UCSD-AML1 (cell line): Measurements from ENCODE around the gene SRGAP3.

ENCODE experiments used
- DNase-seq: peaks from one replicate; lab custom pipeline; 2025; ENCODE audit not compliant: unreplicated experiment; lab: John Stamatoyannopoulos, UW

The SRGAP3 gene

DNA sequence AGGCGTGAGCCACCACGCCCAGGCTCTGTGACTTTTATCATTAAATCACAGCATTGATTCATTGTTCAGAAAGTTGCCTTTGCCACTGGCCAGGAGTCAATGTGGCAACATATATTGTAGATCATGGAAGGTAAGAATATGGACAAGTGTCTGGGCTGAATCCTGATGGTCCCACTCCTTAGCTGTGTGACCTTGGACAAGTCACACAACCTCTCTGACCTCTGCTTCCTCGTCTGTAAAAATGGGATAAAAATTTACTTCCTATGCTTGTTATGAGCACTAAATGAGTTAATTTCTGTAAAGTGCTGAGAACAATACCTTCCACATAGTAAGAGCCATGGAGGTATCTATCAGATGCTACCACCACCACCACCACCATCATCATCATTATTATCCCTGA lies 182.7 kb downstream of the SRGAP3 start:
- DNase-seq = no peak

DNA sequence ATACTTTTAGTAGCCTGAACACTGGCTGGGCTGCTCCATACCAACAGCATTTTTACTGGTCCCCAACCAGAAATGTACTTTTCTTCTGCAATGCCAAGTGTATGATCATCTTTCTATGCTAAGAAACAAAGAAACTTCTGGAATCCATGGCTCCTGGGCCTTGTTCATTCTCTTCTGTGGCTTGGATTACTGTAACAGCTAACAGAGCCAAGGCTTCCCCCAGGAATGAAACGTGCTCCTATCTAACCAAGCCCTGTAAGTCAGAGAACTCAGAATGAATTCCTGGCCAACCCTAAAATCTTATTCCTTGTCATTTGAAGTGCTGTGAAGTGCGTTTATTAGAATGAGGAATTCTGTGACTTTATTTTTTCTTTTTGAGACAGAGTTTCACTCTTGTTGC lies 183.3 kb downstream of the SRGAP3 start:
- DNase-seq = no peak

DNA sequence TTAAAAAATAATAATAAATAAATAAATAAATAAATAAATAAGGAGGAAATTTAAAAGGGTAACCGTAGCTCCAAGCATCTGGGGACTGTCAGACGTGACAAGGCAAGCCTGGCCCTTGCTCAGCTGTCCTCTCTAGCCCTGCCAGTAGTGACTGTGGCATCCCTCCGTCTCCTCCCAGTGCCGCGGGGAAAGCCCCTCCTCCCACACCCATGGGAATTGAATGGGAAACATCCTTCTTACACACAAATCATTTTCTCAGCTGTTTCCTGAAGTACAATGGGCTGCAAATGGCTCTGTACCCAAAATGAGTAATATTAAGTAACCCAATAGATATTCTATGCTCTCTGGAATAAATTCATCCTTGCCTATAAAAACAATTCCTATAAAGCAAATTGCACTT lies 184.6 kb downstream of the SRGAP3 start:
- DNase-seq = no peak

DNA sequence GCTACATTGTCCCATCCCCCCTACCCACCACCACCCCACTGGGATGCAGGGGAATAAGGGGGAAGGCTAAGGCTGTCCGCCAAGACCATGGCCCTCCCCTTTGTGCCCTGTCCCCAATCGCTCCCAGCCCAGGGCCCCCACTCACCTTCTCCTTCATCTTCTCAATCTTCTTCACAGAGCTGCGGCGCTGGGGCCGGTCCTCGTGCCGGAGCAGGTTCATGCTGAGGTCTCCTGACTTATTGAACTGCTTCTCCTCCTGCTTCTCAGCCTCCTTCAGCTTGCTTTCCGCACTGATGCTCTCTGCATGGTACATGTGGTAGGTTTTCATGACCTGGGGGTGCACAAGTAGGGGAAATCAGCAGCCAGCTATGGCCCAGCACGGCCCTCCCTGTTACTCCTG lies 185.2 kb downstream of the SRGAP3 start:
- no peak for DNase-seq

DNA sequence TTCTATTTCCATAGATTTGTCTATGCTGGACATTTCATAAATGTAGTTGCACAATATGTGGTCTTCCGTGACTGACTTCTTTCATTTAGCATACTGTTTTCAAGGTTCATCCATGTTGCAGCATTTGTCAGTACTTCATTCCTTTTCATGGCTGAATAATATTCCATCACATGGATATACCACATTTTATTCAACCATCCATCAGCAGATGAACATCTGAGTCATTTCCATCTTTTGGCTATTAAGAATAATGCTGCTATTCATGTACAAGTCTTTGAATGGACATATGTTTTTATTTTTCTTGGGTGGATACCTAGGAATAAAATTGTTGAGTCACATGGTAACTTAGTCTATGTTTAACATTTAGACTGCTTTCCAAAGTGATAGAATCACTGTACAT lies 186.9 kb downstream of the SRGAP3 start:
- DNase-seq = no peak

DNA sequence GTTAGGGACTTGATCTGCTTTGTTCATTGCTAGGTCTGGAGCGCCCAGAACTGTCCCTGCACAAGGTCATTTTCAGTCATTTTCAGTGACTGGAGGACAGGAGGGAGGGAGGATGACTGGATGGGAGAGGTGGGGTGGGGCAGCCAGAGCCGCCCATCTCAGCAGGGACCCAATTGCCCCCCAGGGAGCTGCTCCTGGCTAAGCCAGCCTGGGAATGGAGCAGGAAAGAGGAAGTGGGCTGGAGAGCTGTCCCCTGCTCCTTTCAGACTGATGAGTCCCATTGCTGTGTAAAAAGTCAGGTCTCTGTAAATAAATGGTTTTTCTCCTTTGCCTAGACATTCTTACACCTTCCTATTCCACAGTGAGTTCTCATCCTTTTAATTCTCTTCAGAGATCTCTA lies 187.8 kb downstream of the SRGAP3 start:
- DNase-seq = no peak

DNA sequence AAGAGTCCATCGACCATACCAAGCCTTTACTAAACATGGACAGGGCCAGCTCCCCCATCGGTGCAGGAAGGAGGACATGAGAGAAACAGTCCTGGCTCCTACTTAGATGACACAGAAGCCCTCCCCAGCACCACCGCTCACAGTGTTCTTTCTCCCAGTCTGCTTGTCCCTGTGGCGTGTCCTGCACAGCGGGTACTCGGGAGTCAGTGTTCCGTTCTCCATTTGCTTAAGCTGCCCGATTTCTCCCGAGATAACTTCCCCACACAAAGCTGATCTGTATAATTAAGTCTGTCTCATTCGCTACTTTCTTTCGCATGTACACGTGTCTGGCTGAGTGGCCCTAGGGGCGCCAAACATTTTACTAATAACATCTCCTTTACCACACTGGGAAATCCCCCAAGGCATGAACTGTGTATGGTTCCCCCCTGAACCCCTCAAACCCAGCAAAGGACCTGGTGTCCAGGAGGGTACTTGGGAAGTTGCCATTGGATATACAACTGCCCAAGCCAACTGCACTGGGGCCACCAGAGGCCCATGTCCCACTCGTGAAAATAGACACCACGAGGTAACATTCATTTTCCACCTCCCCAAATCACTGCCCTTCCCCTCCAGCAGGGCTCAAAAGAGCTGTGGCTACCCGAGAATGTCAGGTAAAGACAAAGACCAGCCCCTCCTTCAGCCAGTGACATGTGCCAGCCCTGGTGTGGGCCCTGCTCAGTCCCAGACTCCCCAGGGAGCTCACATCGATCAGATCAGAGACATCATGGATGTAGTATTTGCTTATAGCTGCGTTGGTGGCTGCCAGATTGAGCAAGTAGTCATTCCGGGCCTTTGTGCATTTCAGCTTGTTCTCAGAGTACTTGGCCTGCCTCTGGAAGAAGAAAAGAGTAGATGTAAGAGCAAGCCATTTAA lies 189.7 kb downstream of the SRGAP3 start:
- DNase-seq = no peak

DNA sequence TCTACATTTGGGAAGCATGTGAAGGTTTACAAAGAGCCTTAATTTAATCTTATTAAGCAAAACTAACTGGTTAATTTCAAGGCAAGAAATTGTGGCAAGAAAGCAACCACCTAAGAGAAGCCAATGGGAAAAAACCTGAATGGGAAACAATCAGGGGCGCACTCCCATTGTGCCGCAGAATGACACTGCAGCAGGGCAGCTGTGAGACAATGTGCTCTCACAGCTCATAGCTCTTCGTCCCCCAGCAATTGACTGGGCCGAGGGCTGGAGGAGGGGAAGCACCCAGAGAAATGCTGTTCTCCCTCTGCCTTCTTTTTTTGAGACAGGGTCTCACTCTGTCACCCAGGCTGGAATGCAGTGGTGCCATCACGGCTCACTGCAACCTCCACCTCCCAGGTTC lies 192.9 kb downstream of the SRGAP3 start:
- DNase-seq = no peak

DNA sequence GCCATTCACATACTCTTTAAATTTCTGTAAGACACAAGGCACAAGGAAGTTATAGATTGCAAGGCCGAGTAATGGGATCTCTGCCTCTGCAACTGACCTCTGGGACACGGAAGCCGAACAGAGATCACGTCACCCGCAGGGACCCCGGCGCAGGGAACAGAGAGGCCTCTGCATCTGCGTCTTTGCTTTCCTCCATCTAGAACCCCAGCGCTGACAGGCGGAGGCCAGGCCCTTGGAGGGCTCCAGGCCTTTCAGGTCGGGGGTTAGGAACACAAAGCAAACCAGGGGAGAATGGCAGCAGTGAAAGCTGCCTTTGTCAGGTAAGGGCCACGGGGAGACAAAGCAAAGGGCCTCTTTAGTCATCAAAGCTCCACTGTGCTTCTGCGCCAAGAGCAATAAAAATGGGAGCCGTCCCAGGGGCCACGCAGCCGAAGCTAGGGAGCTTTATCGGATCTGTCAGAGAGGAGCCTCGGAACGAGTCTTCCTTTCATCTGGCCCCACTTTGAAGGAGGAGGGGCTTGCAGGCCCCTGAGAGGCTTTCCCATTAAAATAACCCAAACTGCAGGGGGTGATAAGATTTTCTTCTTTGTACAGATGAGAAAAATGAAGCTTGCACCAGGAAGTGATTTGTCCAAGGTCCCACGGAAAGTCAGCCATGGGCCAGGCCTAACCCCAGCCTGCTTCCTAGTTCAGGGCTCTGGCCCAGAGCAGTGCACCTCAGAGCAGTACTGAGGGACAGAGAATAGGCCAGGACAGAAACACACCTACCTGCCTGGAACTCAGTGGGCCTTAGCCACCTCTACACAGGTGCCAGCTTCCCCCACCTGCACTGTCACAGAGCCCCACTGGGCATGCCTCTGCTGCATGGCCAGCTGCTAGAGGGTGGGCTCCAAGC lies 201.7 kb downstream of the SRGAP3 start:
- no peak for DNase-seq

DNA sequence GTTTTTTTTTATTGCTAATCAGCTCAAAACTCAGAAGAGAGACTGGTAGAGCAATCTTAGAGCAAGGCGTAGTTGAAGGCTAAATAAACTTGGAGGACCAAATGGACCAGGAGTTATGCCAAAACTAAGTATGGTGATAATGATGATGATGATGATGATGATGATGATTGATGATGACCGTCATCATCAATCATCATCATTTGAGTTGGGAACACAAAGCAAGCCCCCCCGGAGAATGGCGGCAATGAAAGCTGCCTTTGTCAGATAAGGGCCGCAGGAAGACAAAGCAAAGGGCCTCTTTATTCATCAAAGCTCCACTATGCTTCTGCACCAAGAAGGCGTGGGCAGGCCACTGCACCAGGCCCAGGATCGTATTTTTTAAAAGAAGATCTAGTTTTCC lies 204.1 kb downstream of the SRGAP3 start:
- no peak for DNase-seq

DNA sequence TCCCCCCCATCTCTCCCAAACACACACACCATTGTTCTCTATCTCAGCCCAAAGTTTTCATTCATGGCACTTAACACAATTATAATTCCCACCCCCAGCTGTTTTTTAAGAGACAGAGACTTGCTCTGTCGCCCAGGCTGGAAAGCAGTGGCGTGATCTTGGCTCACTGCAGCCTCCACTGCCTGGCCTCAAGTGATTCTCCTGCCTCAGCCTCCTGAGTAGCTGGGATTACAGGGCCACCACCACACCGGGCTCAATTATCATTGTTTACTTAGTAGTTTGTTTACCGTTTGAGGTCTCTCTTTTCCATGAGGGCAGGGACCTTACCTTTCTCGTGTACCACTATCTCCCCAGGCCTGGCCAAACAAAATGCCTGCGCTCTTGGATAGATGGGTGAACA lies 206.4 kb downstream of the SRGAP3 start:
- DNase-seq = no peak

DNA sequence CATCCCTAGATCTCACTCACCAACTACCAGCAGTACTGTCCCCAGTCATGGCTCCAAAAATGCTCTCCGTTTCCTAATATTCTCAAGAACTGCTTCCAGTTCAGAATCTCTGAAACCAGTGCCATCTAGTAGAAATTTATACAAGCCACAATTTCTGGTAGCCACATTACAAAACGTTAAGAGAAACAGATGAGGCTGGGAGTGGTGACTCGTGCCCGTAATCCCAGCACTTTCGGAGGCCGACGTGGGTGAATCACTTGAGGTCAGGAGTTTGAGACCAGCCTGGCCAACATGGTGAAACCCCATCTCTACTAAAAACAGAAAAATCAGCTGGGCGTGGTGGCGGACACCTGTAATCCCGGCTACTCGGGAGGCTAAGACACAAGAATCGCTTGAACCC lies 207.8 kb downstream of the SRGAP3 start:
- no peak for DNase-seq

DNA sequence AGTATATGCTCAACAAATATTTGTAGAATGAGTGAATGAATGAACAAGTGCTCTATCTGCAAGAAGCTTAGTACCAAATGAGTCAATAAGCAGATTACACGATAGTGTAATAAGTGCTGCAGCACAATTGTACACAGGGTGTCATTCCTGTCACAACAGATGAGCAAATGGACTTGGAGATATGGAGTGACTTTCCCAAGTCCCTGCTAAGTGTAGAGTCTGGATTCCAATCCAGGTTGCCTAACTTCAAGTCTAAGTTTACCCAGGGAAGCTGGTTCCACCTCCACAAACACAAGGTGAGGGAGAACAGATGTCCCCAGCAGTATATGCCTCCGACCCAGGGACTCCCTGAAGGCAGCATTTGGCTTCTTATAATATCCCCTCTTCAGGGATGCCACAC lies 208.4 kb downstream of the SRGAP3 start:
- no peak for DNase-seq

DNA sequence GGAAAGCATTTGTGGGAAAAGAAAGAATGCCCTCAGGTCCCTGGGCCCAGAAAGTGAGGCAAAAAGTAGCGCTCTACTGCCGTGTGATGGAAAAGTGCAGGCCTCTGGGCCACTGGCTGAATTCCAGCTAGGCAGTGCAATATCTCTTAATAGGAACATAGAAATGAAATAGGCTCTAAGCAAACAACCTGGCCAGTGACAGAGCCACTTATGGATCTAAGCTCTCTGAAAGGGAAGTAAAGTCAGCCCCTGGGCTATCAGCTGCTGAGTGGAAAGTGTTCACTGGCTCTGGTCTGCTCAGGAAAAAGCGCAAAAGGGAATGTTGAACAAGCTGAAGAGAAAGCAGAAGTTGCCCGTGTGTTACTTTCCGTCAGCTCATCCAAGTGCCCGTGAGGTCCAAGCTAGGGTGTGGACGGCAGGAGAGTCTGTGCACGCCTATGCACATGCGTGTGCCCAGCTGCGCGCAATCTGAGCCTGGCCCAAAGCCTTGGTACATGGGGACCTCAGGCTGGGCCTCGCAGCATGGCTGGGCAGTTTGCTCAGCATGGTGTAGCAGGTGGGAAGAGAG lies 212.2 kb downstream of the SRGAP3 start:
- peak; percentile 32 for DNase-seq

DNA sequence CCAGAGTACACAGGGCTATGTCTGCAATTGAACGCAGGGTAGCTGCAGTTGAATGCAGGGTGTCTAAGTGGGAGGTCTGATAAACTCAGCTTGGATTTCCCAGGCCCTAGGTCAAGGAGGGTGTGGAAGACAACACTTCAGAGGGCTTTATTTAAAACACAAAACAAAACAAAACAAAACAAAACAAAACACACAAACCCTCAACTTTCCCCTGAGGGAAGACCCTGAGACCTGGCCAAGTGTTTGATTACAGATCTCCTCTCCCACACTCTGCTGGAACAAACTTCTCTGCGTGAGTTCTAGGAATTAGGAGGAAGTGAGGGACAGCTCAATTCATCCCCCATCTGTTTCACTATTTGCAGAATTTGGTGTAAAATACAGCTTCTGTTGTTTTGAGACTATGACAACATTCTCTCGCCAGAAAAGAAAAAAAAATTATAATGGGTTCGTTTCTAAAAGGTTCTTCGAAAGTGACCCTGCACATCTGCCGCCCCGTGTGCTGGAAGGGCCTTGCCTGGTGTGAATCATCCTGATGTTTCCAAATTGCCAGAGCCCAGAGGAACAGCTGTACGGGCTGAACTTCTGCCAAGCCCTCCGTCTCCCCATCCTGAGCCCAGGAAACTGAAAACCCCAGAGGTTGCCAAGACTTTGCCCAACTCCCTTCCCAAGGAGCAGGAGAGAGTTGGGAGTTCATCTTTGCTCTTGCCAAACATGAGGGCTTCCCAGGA lies 212.9 kb downstream of the SRGAP3 start:
- DNase-seq = no peak

DNA sequence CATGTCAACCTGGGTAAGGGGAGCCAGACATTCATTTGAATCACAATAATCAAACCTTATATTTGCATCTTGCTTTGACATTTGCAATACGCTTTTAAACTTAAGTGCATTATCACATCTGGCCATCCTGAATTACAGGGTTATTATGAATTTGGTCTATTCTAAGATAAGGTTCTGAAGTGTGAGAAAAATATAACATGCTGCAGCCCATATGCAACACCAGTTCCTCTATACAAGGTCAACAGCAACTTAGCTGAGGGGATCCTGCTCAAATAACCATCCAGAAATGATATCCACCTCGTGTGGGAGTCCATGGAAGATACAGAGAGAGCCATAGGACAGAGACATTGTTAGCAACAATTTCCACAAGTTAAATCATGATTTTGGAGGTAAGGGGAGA lies 213.5 kb downstream of the SRGAP3 start:
- DNase-seq = no peak

DNA sequence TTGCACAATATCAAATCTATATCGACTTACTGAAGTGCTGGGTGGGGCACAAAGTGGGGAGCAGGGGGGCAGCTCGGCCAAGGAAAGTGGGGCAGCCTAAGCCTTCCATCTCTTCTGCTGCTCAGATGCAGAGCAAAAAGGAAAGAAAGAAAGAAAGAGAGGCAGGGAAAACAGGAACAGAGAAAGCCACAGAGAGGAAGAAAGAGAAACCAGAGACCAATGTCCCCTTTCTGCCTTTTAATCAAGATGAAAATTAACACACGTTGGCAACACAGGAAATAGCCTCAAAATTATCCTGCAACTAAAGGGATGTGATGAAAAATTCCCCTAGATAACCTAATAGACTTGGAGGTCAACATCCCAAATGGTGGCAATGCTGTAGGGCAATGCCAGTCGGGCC lies 214.0 kb downstream of the SRGAP3 start:
- DNase-seq = no peak

DNA sequence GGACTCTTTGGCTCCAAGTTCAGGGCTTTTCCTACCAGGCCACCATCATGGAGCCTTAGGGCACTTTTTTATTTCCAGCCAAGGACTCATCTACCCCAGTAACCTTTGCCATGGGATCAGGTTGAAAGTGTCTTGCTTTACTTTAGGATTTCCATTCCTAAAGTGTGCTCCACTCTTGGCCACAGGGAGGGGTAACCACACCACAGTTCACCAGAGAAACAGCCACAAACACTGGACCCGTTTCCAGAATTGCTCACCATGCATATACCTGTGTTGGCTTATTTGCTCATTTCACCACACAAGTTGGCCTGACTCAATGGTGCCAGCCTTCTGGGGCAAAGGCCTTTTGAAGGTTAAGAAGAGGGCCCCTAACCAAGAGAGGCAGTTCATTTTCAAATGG lies 215.6 kb downstream of the SRGAP3 start:
- DNase-seq = no peak

DNA sequence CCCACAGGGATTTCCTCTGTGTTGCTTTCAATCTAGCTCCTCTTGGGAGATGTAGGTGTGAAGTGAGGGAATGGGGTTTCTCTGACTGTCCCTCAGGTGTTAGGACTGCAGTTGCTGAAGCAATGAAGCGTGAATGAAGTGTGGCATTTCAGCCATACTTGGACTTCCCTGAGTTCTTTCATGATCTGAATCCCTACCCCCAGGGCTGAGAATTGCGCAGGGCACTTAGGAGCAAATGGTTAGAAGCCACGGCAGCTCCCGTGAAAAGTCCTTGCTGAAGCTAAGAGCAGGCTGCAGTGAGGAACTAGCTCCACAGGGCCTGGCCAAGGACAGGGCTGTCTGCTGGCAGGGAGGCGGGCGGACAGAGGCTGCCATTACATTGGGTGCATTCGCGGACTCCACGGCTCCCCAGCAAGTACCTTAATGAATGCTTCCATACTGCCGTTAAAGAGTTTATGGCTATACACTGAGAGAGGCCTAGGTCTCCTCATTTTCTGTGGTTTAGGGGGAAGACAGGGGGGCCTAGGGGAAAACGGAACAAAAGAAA lies 217.1 kb downstream of the SRGAP3 start:
- no peak for DNase-seq

DNA sequence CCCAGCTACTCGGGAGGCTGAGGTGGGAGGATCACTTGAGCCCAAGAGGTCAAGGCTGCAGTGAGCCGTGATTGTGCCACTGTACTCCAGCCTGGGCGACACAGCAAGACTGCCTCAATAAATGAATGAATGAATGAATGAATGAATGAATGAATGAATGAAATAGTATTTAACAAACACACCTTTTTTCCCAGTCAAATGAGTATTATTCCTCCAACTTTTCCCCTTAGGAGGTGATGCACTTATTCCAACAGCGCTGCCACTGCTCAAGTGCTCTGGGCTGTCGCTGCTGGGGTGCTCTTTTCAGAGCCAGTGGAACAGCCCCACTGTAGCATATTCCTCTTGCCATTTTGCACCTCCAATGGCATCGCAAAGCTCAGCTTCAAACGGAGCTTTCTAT lies 219.4 kb downstream of the SRGAP3 start:
- no peak for DNase-seq

DNA sequence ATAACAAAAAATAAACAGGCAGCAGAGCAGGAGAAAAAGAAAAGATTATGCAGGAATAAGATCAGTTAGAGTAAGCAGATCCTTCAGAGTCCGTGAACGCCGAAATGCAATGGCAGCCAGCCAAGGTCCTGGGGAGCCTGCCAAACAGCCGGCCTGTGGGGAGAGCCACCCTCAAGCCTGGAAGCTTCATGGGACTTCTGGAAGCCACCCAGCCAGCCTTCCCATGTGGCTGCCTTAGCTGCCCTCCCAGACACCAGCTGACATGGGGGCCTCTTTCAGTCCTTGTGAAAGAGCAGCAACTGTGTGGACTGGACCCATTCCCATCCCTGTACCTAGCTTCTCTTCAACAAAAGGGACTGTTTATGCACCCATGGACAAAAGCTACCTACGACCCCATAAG lies 221.3 kb downstream of the SRGAP3 start:
- DNase-seq = no peak
